GM19395 (cell line): Measurements from ENCODE around the gene RAI1.
A peak's percentile ranks its signal among the peaks of the same experiment; 100 is the strongest.
"Not testable (repeated sequence)": the region's sequence is repeated elsewhere in the genome, so short reads cannot be mapped to it uniquely, and the experiment has no call there.

ENCODE experiments used
- ATAC-seq: cut with Tn5 transposase; IDR thresholded peaks from one replicate; pipeline ENCODE4 v1.9.1; 2021; ENCODE audit warnings: mild to moderate bottlenecking, moderate library complexity; ENCODE audit not compliant: unreplicated experiment

Gene RAI1

GRCh38 chr17:17681187-17681743 is at the start of gene RAI1:
Gene RAI1 (plus strand): TSS chr17:17681458. CDS start chr17:17792949, 111,491 bp downstream.
- ATAC-seq = peak; percentile 32

GRCh38 chr17:17632690-17633089 is 48.6 kb upstream of the RAI1 start:
- ATAC-seq = not testable (repeated sequence)

- ATAC-seq = no peak
Measured at GRCh38 chr17:17633310-17633709, 47.9 kb upstream of the RAI1 start.

GRCh38 chr17:17635126-17635525 is 46.1 kb upstream of the RAI1 start:
- no peak for ATAC-seq

GRCh38 chr17:17635537-17636271 is 45.6 kb upstream of the RAI1 start:
- ATAC-seq = not testable (repeated sequence)

GRCh38 chr17:17636272-17636885 is 44.9 kb upstream of the RAI1 start:
- ATAC-seq = no peak

- ATAC-seq = no peak
Measured at GRCh38 chr17:17638467-17638866, 42.8 kb upstream of the RAI1 start.

- not testable (repeated sequence) for ATAC-seq
Measured at GRCh38 chr17:17639661-17640270, 41.5 kb upstream of the RAI1 start.

GRCh38 chr17:17641621-17642409 is 39.4 kb upstream of the RAI1 start:
- ATAC-seq = no peak

GRCh38 chr17:17645148-17645547 is 36.1 kb upstream of the RAI1 start:
- not testable (repeated sequence) for ATAC-seq

GRCh38 chr17:17645961-17646360 is 35.3 kb upstream of the RAI1 start:
- no peak for ATAC-seq

- ATAC-seq = no peak
Measured at GRCh38 chr17:17647524-17648178, 33.6 kb upstream of the RAI1 start.

GRCh38 chr17:17648762-17649161 is 32.5 kb upstream of the RAI1 start:
- no peak for ATAC-seq

GRCh38 chr17:17650959-17651358 is 30.3 kb upstream of the RAI1 start:
- no peak for ATAC-seq

GRCh38 chr17:17653343-17653742 is 27.9 kb upstream of the RAI1 start:
- ATAC-seq = no peak

GRCh38 chr17:17659340-17659739 is 21.9 kb upstream of the RAI1 start:
- no peak for ATAC-seq

- no peak for ATAC-seq
Measured at GRCh38 chr17:17661134-17661533, 20.1 kb upstream of the RAI1 start.

- ATAC-seq = no peak
Measured at GRCh38 chr17:17661834-17662385, 19.3 kb upstream of the RAI1 start.

GRCh38 chr17:17663160-17664063 is 17.8 kb upstream of the RAI1 start:
- ATAC-seq = peak; percentile 84
